H1 (cell line): ENCODE measurements around the gene PAX5. TPM values are rescaled to one million over a fixed set of nuclear protein-coding genes. Genes with fewer than 3 reads are reported as not detected.

Experiments
- CTCF ChIA-PET: fragments of 300-600 bp; sonication (Branson Sonifier 250); formaldehyde crosslinking; loops from one replicate; lab custom pipeline; 2021; ENCODE audit not compliant: partially characterized antibody; lab: Charles Lee
- POLR2A ChIA-PET: fragments of 300-600 bp; sonication (Branson Sonifier 250); formaldehyde crosslinking; loops from one replicate; lab custom pipeline; 2021; ENCODE audit warnings: inconsistent platforms; ENCODE audit not compliant: partially characterized antibody; lab: Charles Lee
- DNase-seq, 2 experiments: peaks; one replicate each; pipeline versions ENCODE4 v3.0.0 to v3.0.0-alpha.2; 2010 to 2022; ENCODE audit warnings: low spot score in 2 of 2, low read depth in 1 of 2, mixed read lengths in 1 of 2
- FAIRE-seq: peaks from 2 replicates; lab custom pipeline; 2011; peaks lifted over from hg19 to GRCh38; lab: Jason Lieb, UNC
- H2AFZ ChIP-seq: 2 replicates; pipeline ENCODE4 v1.8.1; 2012; ENCODE audit warnings: low read length, inconsistent platforms
- H2AK5ac ChIP-seq: 2 replicates; pipeline ENCODE4 v1.6.1; 2013; ENCODE audit warnings: low read depth, low read length
- H2BK120ac ChIP-seq: replicated peaks from 2 replicates; pipeline ENCODE3; 2013; ENCODE audit warnings: low read depth, low read length, inconsistent platforms
- H2BK12ac ChIP-seq: 2 replicates; pipeline ENCODE4 v1.6.1; 2013; ENCODE audit warnings: low read depth, low read length
- H2BK15ac ChIP-seq: 2 replicates; pipeline ENCODE4 v1.6.1; 2013; ENCODE audit warnings: low read length
- H2BK20ac ChIP-seq: 2 replicates; pipeline ENCODE4 v1.6.1; 2013; ENCODE audit warnings: low read length
- H2BK5ac ChIP-seq: 2 replicates; pipeline ENCODE4 v1.6.1; 2013; ENCODE audit warnings: low read depth, low read length
- H3K14ac ChIP-seq: 2 replicates; pipeline ENCODE4 v1.6.1; 2013; ENCODE audit warnings: inconsistent platforms; ENCODE audit not compliant: insufficient read length
- H3K18ac ChIP-seq: 2 replicates; pipeline ENCODE4 v1.6.1; 2013; ENCODE audit warnings: low read length; ENCODE audit errors: extremely low read depth
- H3K23ac ChIP-seq: 2 replicates; pipeline ENCODE4 v1.6.1; 2013; ENCODE audit warnings: inconsistent platforms; ENCODE audit not compliant: insufficient read length
- H3K23me2 ChIP-seq: 2 replicates; pipeline ENCODE4 v1.6.1; 2013; ENCODE audit warnings: low read depth, low read length
- H3K27ac ChIP-seq: 2 replicates; pipeline ENCODE4 v1.6.1; 2011; ENCODE audit warnings: low read depth, low read length, inconsistent platforms
- H3K27me3 ChIP-seq, 4 experiments: replicated peaks in 1 of 4; 1 replicate in 1 of 4; 2 replicates in 3 of 4; pipeline versions ENCODE4 v1.6.1 to v1.8.1; 2011 to 2013; ENCODE audit warnings: low read length in 3 of 4, mild to moderate bottlenecking in 3 of 4, inconsistent platforms in 2 of 4, mixed read lengths in 2 of 4, moderate library complexity in 1 of 4; ENCODE audit not compliant: control insufficient read depth in 3 of 4, insufficient read depth in 3 of 4; ENCODE audit errors: extremely low read depth in 1 of 4
- H3K36me3 ChIP-seq, 4 experiments: 2 replicates each; pipeline versions ENCODE4 v1.6.1 to v1.8.1; 2011 to 2013; ENCODE audit warnings: mild to moderate bottlenecking in 4 of 4, low read length in 3 of 4, moderate library complexity in 2 of 4, control low read depth in 1 of 4, inconsistent platforms in 1 of 4; ENCODE audit not compliant: insufficient read depth in 4 of 4, control insufficient read depth in 2 of 4
- H3K4ac ChIP-seq: replicated peaks from 2 replicates; pipeline ENCODE3; 2013; ENCODE audit warnings: low read length, low read depth, mixed read lengths, inconsistent platforms; ENCODE audit not compliant: insufficient read length
- H3K4me1 ChIP-seq, 4 experiments: replicated peaks in 1 of 4; 1 replicate in 1 of 4; 2 replicates in 3 of 4; pipeline versions ENCODE4 v1.6.1 to v1.8.1; 2011 to 2013; ENCODE audit warnings: low read length in 3 of 4, inconsistent platforms in 2 of 4, mixed read lengths in 1 of 4; ENCODE audit not compliant: insufficient read depth in 4 of 4, control insufficient read depth in 3 of 4
- H3K4me2 ChIP-seq, 2 experiments: 2 replicates each; pipeline versions ENCODE4 v1.6.1 to v1.8.1; 2011 to 2013; ENCODE audit warnings: low read depth in 2 of 2, low read length in 2 of 2, control low read depth in 1 of 2, inconsistent platforms in 1 of 2, mild to moderate bottlenecking in 1 of 2; ENCODE audit not compliant: insufficient read depth in 1 of 2
- H3K4me3 ChIP-seq, 4 experiments: fragments of 200-600, 300-600 bp in 1 of 4; sonication (generic), shearing (Covaris generic), sonication (Bioruptor Twin) in 1 of 4; 2 replicates each; pipeline versions ENCODE4 v1.5.1 to v1.8.1; 2011 to 2016; ENCODE audit warnings: low read length in 4 of 4, low read depth in 3 of 4, control low read depth in 2 of 4, inconsistent platforms in 2 of 4, mild to moderate bottlenecking in 2 of 4, mixed read lengths in 1 of 4, moderate library complexity in 1 of 4; ENCODE audit not compliant: insufficient read depth in 2 of 4; ENCODE audit errors: extremely low read depth in 1 of 4
- H3K56ac ChIP-seq: replicated peaks from 2 replicates; pipeline ENCODE3; 2013; ENCODE audit warnings: low read depth, mild to moderate bottlenecking, mixed read lengths, low read length, inconsistent platforms; ENCODE audit not compliant: insufficient read length
- H3K79me1 ChIP-seq: 2 replicates; pipeline ENCODE4 v1.6.1; 2013; ENCODE audit warnings: low read depth, low read length, control low read depth
- H3K79me2 ChIP-seq, 2 experiments: 2 replicates each; pipeline versions ENCODE4 v1.6.1 to v1.8.1; 2012 to 2013; ENCODE audit warnings: low read length in 2 of 2, mild to moderate bottlenecking in 2 of 2, inconsistent platforms in 1 of 2; ENCODE audit not compliant: insufficient read depth in 2 of 2, control insufficient read depth in 1 of 2
- H3K9ac ChIP-seq, 4 experiments: replicated peaks in 1 of 4; 1 replicate in 1 of 4; 2 replicates in 3 of 4; pipeline versions ENCODE4 v1.6.1 to v1.8.1; 2011 to 2013; ENCODE audit warnings: low read depth in 3 of 4, low read length in 3 of 4, control low read depth in 2 of 4, mild to moderate bottlenecking in 2 of 4, moderate library complexity in 2 of 4, inconsistent platforms in 1 of 4; ENCODE audit errors: extremely low read depth in 1 of 4
- H3K9me3 ChIP-seq, 2 experiments: 2 replicates each; pipeline versions ENCODE4 v1.6.1 to v1.8.1; 2012 to 2013; ENCODE audit warnings: mild to moderate bottlenecking in 2 of 2, moderate library complexity in 2 of 2, control low read depth in 1 of 2, inconsistent platforms in 1 of 2, low read depth in 1 of 2, low read length in 1 of 2, mixed read lengths in 1 of 2; ENCODE audit not compliant: insufficient read depth in 2 of 2
- H4K20me1 ChIP-seq, 2 experiments: replicated peaks in 1 of 2; 2 replicates each; pipeline versions ENCODE3 to v1.8.1; 2011 to 2013; ENCODE audit warnings: inconsistent platforms in 2 of 2, low read length in 2 of 2, mild to moderate bottlenecking in 1 of 2; ENCODE audit not compliant: insufficient read depth in 2 of 2, control insufficient read depth in 1 of 2
- H4K5ac ChIP-seq: 2 replicates; pipeline ENCODE4 v1.6.1; 2013; ENCODE audit warnings: low read length, low read depth, mixed read lengths, inconsistent platforms; ENCODE audit not compliant: insufficient read length
- H4K8ac ChIP-seq: 2 replicates; pipeline ENCODE4 v1.8.0; 2013; ENCODE audit warnings: mild to moderate bottlenecking, moderate library complexity, low read length, inconsistent platforms; ENCODE audit not compliant: insufficient read depth; ENCODE audit errors: extremely low read depth
- H4K91ac ChIP-seq: replicated peaks from 2 replicates; pipeline ENCODE3; 2013; ENCODE audit warnings: low read length, mixed read lengths, inconsistent platforms; ENCODE audit not compliant: insufficient read length
- BACH1 ChIP-seq: IDR thresholded peaks from 2 replicates; pipeline ENCODE4 v1.6.1; 2012; ENCODE audit warnings: low read length, improper control_type of control experiment
- CREB1 ChIP-seq: IDR thresholded peaks from 2 replicates; pipeline ENCODE4 v1.6.1; 2012; ENCODE audit warnings: inconsistent platforms
- EGR1 ChIP-seq: IDR thresholded peaks from 2 replicates; pipeline ENCODE4 v1.6.1; 2011; ENCODE audit warnings: low read depth, low read length, borderline replicate concordance
- GTF2F1 ChIP-seq: IDR thresholded peaks from 2 replicates; pipeline ENCODE4 v1.6.1; 2012; ENCODE audit warnings: low read depth, low read length, improper control_type of control experiment, borderline replicate concordance
- JUN ChIP-seq: IDR thresholded peaks from 2 replicates; pipeline ENCODE4 v1.6.1; 2011; ENCODE audit warnings: low read depth, mild to moderate bottlenecking, improper control_type of control experiment, low read length
- JUND ChIP-seq: IDR thresholded peaks from 2 replicates; pipeline ENCODE4 v1.6.1; 2011; ENCODE audit warnings: mild to moderate bottlenecking, improper control_type of control experiment, low read length
- NRF1 ChIP-seq: IDR thresholded peaks from 2 replicates; pipeline ENCODE4 v1.6.1; 2011; ENCODE audit warnings: mild to moderate bottlenecking, low read depth, low read length, improper control_type of control experiment
- POU5F1 ChIP-seq: IDR thresholded peaks from 2 replicates; pipeline ENCODE4 v1.6.1; 2011; ENCODE audit warnings: low read depth, mild to moderate bottlenecking, low read length, moderate library complexity
- RAD21 ChIP-seq, 2 experiments: IDR thresholded peaks in 1 of 2; conservative IDR thresholded peaks in 1 of 2; 2 replicates each; pipeline ENCODE4 v1.6.1; 2011; ENCODE audit warnings: low read depth in 2 of 2, low read length in 2 of 2, improper control_type of control experiment in 1 of 2, inconsistent platforms in 1 of 2, mild to moderate bottlenecking in 1 of 2, moderate library complexity in 1 of 2
- RFX5 ChIP-seq: IDR thresholded peaks from 2 replicates; pipeline ENCODE4 v1.6.1; 2011; ENCODE audit warnings: low read depth, low read length, improper control_type of control experiment, borderline replicate concordance
- RXRA ChIP-seq: IDR thresholded peaks from 2 replicates; pipeline ENCODE4 v1.6.1; 2011; ENCODE audit warnings: low read depth, mild to moderate bottlenecking, low read length, moderate library complexity; ENCODE audit not compliant: insufficient read depth
- SIRT6 ChIP-seq: IDR thresholded peaks from one replicate; pipeline ENCODE4 v1.7.1; 2012; ENCODE audit warnings: low read length, inconsistent platforms
- TBP ChIP-seq: IDR thresholded peaks from 2 replicates; pipeline ENCODE4 v1.6.1; 2011; ENCODE audit warnings: low read depth, low read length, improper control_type of control experiment
- WGBS, 2 experiments: shearing (Covaris generic) in 1 of 2; methylation state at CpG; one replicate each; pipeline versions ENCODE4 v1.1.6 to v1.1.7; 2013 to 2015; ENCODE audit warnings: low lambda C conversion rate in 2 of 2, mixed read lengths in 2 of 2, inconsistent platforms in 1 of 2, low coverage in 1 of 2, missing lambda C conversion rate in 1 of 2; ENCODE audit not compliant: insufficient replicate concordance in 2 of 2, insufficient coverage in 1 of 2, insufficient read length in 1 of 2; ENCODE audit errors: extremely low coverage in 1 of 2, missing lambda C conversion rate in 1 of 2; 5-methylcytosine and 5-hydroxymethylcytosine counted together
- polyA plus RNA-seq, 7 experiments: library from polyadenylated mRNA; depleted of rRNA in 3 of 7; stranded (reverse) in 5 of 7; unstranded in 2 of 7; fragments of >200 nt in 5 of 7; fragments of 200-250 nt in 2 of 7; gene quantifications; 1 replicate in 5 of 7; 2 replicates in 1 of 7; 4 replicates in 1 of 7; pipeline versions ENCODE4 v1.2.1 to v1.2.3, GENCODE V29; 2011 to 2013; ENCODE audit warnings: missing spikeins in 2 of 7, mixed read lengths in 2 of 7
- total RNA-seq: library from RNA; stranded (reverse); fragmentation: NEBNext Ultra II Directional; extraction: Animal tissue kit (Norgen Biotek cat#: 25700); gene quantifications from 2 replicates; pipeline ENCODE4 v1.2.1, GENCODE V29; 2021
- TF ChIP-seq, protein P1 (sequence below): IDR thresholded peaks from 2 replicates; pipeline ENCODE4 v1.6.1; 2011; ENCODE audit warnings: low read depth, mild to moderate bottlenecking, low read length; ENCODE audit not compliant: insufficient read depth

Gene PAX5
- total and polyA plus RNA-seq, 2 of the 8 experiments (the other 6 are each of a cell fraction or from before 2014, with no cell fraction given): 0.29 to 0.43 TPM

- FAIRE-seq (no peak), DNase-seq (no peak)
- H3K27ac ChIP-seq: no peak overlapping the region
- H2BK15ac ChIP-seq: no peak overlapping the region
- WGBS, 2 experiments: 79% methylated on average over 7 of the region's 7 CpGs; no CpG with 5 or more reads in 1 of the 2 experiments
- H3K14ac ChIP-seq: no peak overlapping the region
- H4K8ac ChIP-seq: no peak overlapping the region; the same call in 1 of the 2 replicates
- no peaks in the 10 kb centered on the region for H3K4me1 ChIP-seq
- H3K4me2 ChIP-seq: no peak overlapping the region
- no peaks in the 10 kb centered on the region for H3K23me2 ChIP-seq
- no peak overlapping the region for H4K5ac ChIP-seq
- no peak overlapping the region for H3K23ac ChIP-seq
- no peaks in the 10 kb centered on the region for H3K79me1 ChIP-seq
- H3K4ac ChIP-seq: no peak overlapping the region
- no peak overlapping the region for H2BK20ac ChIP-seq
- POLR2A ChIA-PET: interaction anchor here (1.5 kb wide), 1 partner anchor 12 kb away, joined by 5 read pairs; no protein-coding TSS in a partner anchor
- H3K56ac ChIP-seq: no peak overlapping the region
- no peak overlapping the region for H2BK12ac ChIP-seq
- peaks cover 0 to 3% (median 0%) of the 10 kb centered on the region in 4 experiments; a peak in 1 of 7 replicates for H3K27me3 ChIP-seq
- no peak overlapping the region for H2BK120ac ChIP-seq
- H3K4me3 ChIP-seq: no peak overlapping the region
- no peak overlapping the region for H3K9ac ChIP-seq
- no peaks in the 10 kb centered on the region for H4K20me1 ChIP-seq
- H2AFZ ChIP-seq: no peak overlapping the region
- no peak overlapping the region for H2AK5ac ChIP-seq
- H4K91ac ChIP-seq: no peak overlapping the region
- H3K18ac ChIP-seq: no peak overlapping the region
- H3K79me2 ChIP-seq: no peaks in the 10 kb centered on the region
- no peak overlapping the region for H2BK5ac ChIP-seq
- H3K9me3 ChIP-seq: no peaks in the 10 kb centered on the region
- no peaks in the 10 kb centered on the region for H3K36me3 ChIP-seq
- CTCF ChIA-PET: interaction anchor here (0.5 to 10.5 kb wide), 20 partner anchors 10 to 443 kb away, joined by 3 to 92 read pairs (median 4); no protein-coding TSS in a partner anchor
- no peak for TF ChIP-seq CREB1
- TF ChIP-seq JUND: no peak
- no peak for TF ChIP-seq GTF2F1
- TF ChIP-seq JUN: no peak
- no peak for TF ChIP-seq EGR1
- TF ChIP-seq, protein P1, sequence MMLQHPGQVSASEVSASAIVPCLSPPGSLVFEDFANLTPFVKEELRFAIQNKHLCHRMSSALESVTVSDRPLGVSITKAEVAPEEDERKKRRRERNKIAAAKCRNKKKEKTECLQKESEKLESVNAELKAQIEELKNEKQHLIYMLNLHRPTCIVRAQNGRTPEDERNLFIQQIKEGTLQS: no peak
- TF ChIP-seq NRF1: no peak
- TF ChIP-seq POU5F1: no peak
- no peak for TF ChIP-seq RFX5
- no peak for TF ChIP-seq RAD21 (IDR thresholded peaks at IDR 0.05 in 1 of 2, conservative IDR thresholded peaks at IDR 0.05 in 1 of 2; ENCODE audit: low read depth in 2 of 2, low read length in 2 of 2)
- no peak for TF ChIP-seq SIRT6
- TF ChIP-seq TBP: no peak
- TF ChIP-seq RXRA: no peak
- no peak for TF ChIP-seq BACH1
Observed at GRCh38 chr9:36967997-36968396, 66.1 kb downstream of the PAX5 start.
